Naive thymus-derived CD4-positive, alpha-beta T cell (primary cell): Measurements from ENCODE around the gene GRM5. TPM values are rescaled to one million over a fixed set of nuclear protein-coding genes. Genes with fewer than 3 reads are reported as not detected.

Experiments used
- ATAC-seq: fragments of 150-1000 bp; cut with Tn5 transposase; 2 replicates; pipeline ENCODE4 v1.10.0; 2021; ENCODE audit warnings: mild to moderate bottlenecking, moderate library complexity
- CTCF ChIA-PET: fragments of 350-600 bp; sonication (Branson Sonifier 250); formaldehyde crosslinking; loops from one replicate; lab custom pipeline; 2021; ENCODE audit warnings: antibody characterized with exemption; lab: Charles Lee
- POLR2A ChIA-PET: fragments of 350-600 bp; sonication (Branson Sonifier 250); formaldehyde crosslinking; loops from one replicate; lab custom pipeline; 2021; ENCODE audit warnings: antibody characterized with exemption, inconsistent platforms; lab: Charles Lee
- DNase-seq, 9 donors: peaks; one replicate each; pipeline versions ENCODE4 v3.0.0 to v3.0.0-alpha.2; 2020 to 2022; ENCODE audit warnings: mixed read lengths in 1 of 9
- H3K27ac ChIP-seq: one replicate; pipeline ENCODE4 v1.7.0; 2013; ENCODE audit warnings: mild to moderate bottlenecking, low read depth, low read length, moderate library complexity
- H3K27me3 ChIP-seq, 2 donors: one replicate each; pipeline ENCODE4 v1.7.0; 2013; ENCODE audit warnings: low read length in 2 of 2, mild to moderate bottlenecking in 2 of 2, moderate library complexity in 2 of 2; ENCODE audit not compliant: control insufficient read depth in 2 of 2, insufficient read depth in 2 of 2
- H3K36me3 ChIP-seq, 3 experiments: 1 replicate in 2 of 3; 2 replicates in 1 of 3; pipeline ENCODE4 v1.7.0; 2013; ENCODE audit warnings: low read length in 3 of 3, mild to moderate bottlenecking in 3 of 3, moderate library complexity in 1 of 3; ENCODE audit not compliant: insufficient read depth in 3 of 3, control insufficient read depth in 2 of 3
- H3K4me1 ChIP-seq, 2 donors: one replicate each; pipeline ENCODE4 v1.7.0; 2013; ENCODE audit warnings: low read length in 2 of 2, mild to moderate bottlenecking in 2 of 2, moderate library complexity in 1 of 2; ENCODE audit not compliant: control insufficient read depth in 2 of 2, insufficient read depth in 2 of 2
- H3K4me3 ChIP-seq: 2 replicates; pipeline ENCODE4 v1.7.0; 2013; ENCODE audit warnings: mild to moderate bottlenecking, low read length
- H3K9me3 ChIP-seq, 3 experiments: 1 replicate in 2 of 3; 2 replicates in 1 of 3; pipeline ENCODE4 v1.7.0; 2013; ENCODE audit warnings: low read length in 3 of 3; ENCODE audit not compliant: control insufficient read depth in 2 of 3
- H3K27ac Mint-ChIP-seq, 9 donors: one replicate each; pipeline ENCODE4 v1.8.0; 2020 to 2022; ENCODE audit warnings: mixed read lengths in 9 of 9, mild to moderate bottlenecking in 8 of 9, moderate library complexity in 5 of 9, inconsistent platforms in 2 of 9
- H3K27me3 Mint-ChIP-seq, 5 donors: one replicate each; pipeline ENCODE4 v1.8.0; 2021 to 2022; ENCODE audit warnings: mixed read lengths in 5 of 5, mild to moderate bottlenecking in 1 of 5
- H3K36me3 Mint-ChIP-seq, 5 donors: one replicate each; pipeline ENCODE4 v1.8.0; 2020 to 2022; ENCODE audit warnings: mixed read lengths in 5 of 5, mild to moderate bottlenecking in 3 of 5, inconsistent platforms in 1 of 5
- H3K4me1 Mint-ChIP-seq, 7 donors: one replicate each; pipeline ENCODE4 v1.8.0; 2020 to 2022; ENCODE audit warnings: mixed read lengths in 7 of 7, mild to moderate bottlenecking in 3 of 7, inconsistent platforms in 1 of 7
- H3K4me3 Mint-ChIP-seq, 10 donors: one replicate each; pipeline ENCODE4 v1.8.0; 2020 to 2022; ENCODE audit warnings: mild to moderate bottlenecking in 10 of 10, mixed read lengths in 10 of 10, moderate library complexity in 6 of 10, inconsistent platforms in 2 of 10
- H3K9me3 Mint-ChIP-seq, 11 donors: one replicate each; pipeline ENCODE4 v1.8.0; 2020 to 2022; ENCODE audit warnings: mixed read lengths in 11 of 11, mild to moderate bottlenecking in 4 of 11, inconsistent platforms in 1 of 11, moderate library complexity in 1 of 11
- intact Hi-C, 2 donors: fragments of 100-400 bp; cut with micrococcal nuclease; formaldehyde crosslinking; loops; one replicate each; pipeline ENCODE4 v1.15.1; 2023
- polyA plus RNA-seq, 2 donors: library from polyadenylated mRNA; unstranded; fragments of 300-500 nt; fragmentation: Illumina TruSeq; gene quantifications; one replicate each; pipeline ENCODE4 v1.2.3, GENCODE V29; 2021
- total RNA-seq, 6 experiments: library from RNA in 5 of 6; stranded (reverse) in 5 of 6; gene quantifications; 1 replicate in 5 of 6; 2 replicates in 1 of 6; pipeline ENCODE4 v1.2.3 and lab custom pipeline; 2021 to 2026

Gene GRM5
- total and polyA plus RNA-seq, 7 experiments from 2014 or later = not detected

DNA sequence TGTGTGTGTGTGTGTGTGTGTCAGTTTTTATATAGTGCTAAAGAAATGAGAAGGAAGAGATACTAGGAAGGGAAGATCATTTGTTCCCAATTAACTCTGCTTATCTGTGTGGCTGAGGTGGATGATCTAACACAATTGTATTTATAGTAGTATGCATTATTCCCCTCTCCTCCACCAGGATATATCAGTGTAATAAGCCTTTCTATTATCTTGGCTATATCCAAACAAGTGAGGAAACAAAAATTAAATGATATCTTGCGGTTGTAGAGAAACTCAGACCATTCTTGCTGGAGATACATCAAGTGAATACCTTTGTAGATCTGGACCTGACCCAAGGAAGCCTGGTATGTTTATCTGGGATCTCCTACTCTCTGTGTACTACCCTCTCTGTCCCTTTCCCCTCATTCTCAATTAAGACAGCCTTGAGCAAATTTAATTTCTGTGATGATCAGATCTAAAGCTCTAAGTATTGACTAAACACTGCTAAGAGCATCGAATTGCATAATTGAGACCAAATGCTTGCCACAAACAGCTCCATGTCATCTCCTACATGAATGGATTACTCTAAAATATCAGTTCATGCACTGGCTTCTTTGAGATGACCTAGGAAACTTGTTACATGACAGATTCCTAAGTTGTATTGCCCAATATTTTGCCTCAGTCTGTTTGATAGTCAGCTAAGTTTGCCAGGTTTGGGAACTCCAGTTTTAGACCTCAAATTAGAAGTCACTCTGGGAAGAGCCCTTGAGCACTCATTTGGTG, 543.0 kb downstream of the GRM5 start:
- peaks cover 0 to 3% (median 0%) of the 10 kb centered on the region in 11 donors for H3K9me3 Mint-ChIP-seq
- no peaks in the 10 kb centered on the region for H3K27me3 ChIP-seq
- no peaks in the 10 kb centered on the region for H3K4me1 ChIP-seq
- H3K36me3 ChIP-seq = no peaks in the 10 kb centered on the region
- peaks cover 0 to 19% (median 0%) of the 10 kb centered on the region in 5 donors for H3K27me3 Mint-ChIP-seq
- ATAC-seq (no peak), DNase-seq (no peak)
- H3K4me3 ChIP-seq = no peak overlapping the region
- intact Hi-C loops = no loop called here
- H3K36me3 Mint-ChIP-seq = no peaks in the 10 kb centered on the region
- CTCF ChIA-PET = interaction anchor here (0.8 kb wide), 1 partner anchor 21 kb away, joined by 3 read pairs; no protein-coding TSS in a partner anchor
- H3K27ac Mint-ChIP-seq = no peak overlapping the region
- no peaks in the 10 kb centered on the region for H3K9me3 ChIP-seq
- no peak overlapping the region for H3K4me3 Mint-ChIP-seq
- H3K4me1 Mint-ChIP-seq = no peaks in the 10 kb centered on the region
- no peak overlapping the region for H3K27ac ChIP-seq
- POLR2A ChIA-PET = no interaction called here

DNA sequence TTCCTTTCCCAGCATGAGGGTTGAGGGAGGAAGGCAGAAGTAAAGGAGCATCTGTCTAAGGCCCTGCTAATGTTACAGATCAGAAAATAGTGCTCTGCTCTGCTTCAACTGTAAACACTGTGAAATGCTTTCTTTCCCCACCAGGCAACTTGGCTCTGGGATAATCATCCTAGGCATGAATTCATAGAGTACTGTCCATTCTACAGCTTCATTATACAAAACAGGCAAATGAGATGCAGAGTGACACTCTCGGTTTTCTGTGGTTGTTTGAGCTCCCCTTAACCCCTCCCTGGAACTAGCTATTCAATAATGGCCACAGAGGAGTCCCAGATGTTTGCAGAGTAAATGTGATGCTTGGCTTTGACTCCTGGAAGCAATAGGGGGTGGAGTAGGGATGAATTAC, 544.0 kb downstream of the GRM5 start:
- no peak for ATAC-seq
- no peaks in the 10 kb centered on the region for H3K36me3 ChIP-seq
- H3K4me1 Mint-ChIP-seq = no peaks in the 10 kb centered on the region
- POLR2A ChIA-PET = interaction anchor here (0.6 kb wide), 1 partner anchor 634 kb away, joined by 4 read pairs; no protein-coding TSS in a partner anchor
- H3K4me3 ChIP-seq = no peak overlapping the region
- H3K9me3 Mint-ChIP-seq = peaks cover 0 to 3% (median 0%) of the 10 kb centered on the region in 11 donors
- peak overlapping the region in 1 of 9 donors; percentile 0 for H3K27ac Mint-ChIP-seq
- peaks cover 0 to 16% (median 0%) of the 10 kb centered on the region in 5 donors for H3K27me3 Mint-ChIP-seq
- no peak overlapping the region for H3K4me3 Mint-ChIP-seq
- no peaks in the 10 kb centered on the region for H3K4me1 ChIP-seq
- no peak for DNase-seq
- CTCF ChIA-PET = interaction anchor here (0.8 kb wide), 1 partner anchor 22 kb away, joined by 3 read pairs; no protein-coding TSS in a partner anchor
- no peaks in the 10 kb centered on the region for H3K36me3 Mint-ChIP-seq
- intact Hi-C loops = no loop called here
- no peaks in the 10 kb centered on the region for H3K27me3 ChIP-seq
- H3K27ac ChIP-seq = no peak overlapping the region
- H3K9me3 ChIP-seq = no peaks in the 10 kb centered on the region

DNA sequence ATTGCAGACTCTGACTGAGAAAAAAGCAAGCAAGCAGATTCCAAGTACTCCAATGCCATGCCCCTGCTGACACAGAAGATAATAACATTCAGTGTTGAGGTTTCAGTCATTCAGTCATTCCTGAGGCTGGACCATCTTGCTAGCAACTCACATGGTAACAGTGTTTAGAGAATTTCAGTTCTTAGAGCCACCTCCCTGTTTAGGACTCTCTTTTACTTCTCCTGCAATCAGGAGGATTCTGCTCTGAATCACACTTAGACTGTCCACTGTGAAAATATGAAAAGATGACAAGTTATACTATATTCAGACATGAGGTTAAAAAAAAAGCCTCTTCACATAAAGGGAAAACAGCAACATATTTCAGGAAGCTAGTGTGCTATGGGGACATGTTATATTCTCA, 544.4 kb downstream of the GRM5 start:
- H3K4me3 ChIP-seq = no peak overlapping the region
- no peaks in the 10 kb centered on the region for H3K36me3 ChIP-seq
- H3K4me3 Mint-ChIP-seq = no peak overlapping the region
- H3K9me3 ChIP-seq = no peaks in the 10 kb centered on the region
- no peaks in the 10 kb centered on the region for H3K27me3 ChIP-seq
- no peak for ATAC-seq
- POLR2A ChIA-PET = interaction anchor here (0.6 kb wide), 1 partner anchor 634 kb away, joined by 4 read pairs; no protein-coding TSS in a partner anchor
- no peaks in the 10 kb centered on the region for H3K36me3 Mint-ChIP-seq
- H3K27ac Mint-ChIP-seq = peak overlapping the region in 1 of 9 donors; percentile 0
- H3K27ac ChIP-seq = no peak overlapping the region
- CTCF ChIA-PET = no interaction called here
- H3K4me1 Mint-ChIP-seq = no peaks in the 10 kb centered on the region
- H3K4me1 ChIP-seq = no peaks in the 10 kb centered on the region
- no peak for DNase-seq
- peaks cover 0 to 16% (median 0%) of the 10 kb centered on the region in 5 donors for H3K27me3 Mint-ChIP-seq
- intact Hi-C loops = no loop called here
- H3K9me3 Mint-ChIP-seq = peaks cover 0 to 3% (median 0%) of the 10 kb centered on the region in 11 donors

DNA sequence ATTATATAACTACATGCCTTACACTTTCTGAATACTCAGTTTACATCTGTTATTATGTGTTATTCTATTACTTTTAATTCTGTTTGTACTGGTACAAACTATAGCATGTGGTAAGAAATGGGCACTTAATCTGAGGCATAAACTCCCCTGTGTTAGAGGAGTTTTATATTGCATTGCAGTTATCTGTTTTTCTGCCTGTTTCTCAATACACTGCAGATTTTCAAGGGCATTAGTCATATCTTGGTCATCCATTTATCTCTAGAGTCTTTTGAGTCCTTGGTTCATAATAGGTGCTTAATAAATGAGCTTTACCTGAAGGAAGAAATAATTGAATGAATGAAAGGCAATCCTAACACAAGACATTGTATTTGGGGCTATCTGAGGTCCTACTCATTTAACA, 545.4 kb downstream of the GRM5 start:
- Mint-ChIP-seq H3K36me3 (no peaks in the 10 kb centered on the region), H3K27me3 (peaks cover 0 to 23% (median 7%) of the 10 kb centered on the region in 5 donors), H3K4me1 (no peaks in the 10 kb centered on the region), H3K27ac (no peak overlapping the region), H3K4me3 (no peak overlapping the region), H3K9me3 (peaks cover 0 to 2% (median 0%) of the 10 kb centered on the region in 11 donors)
- intact Hi-C loops = no loop called here
- no peak for ATAC-seq
- Histone ChIP-seq H3K4me1 (no peaks in the 10 kb centered on the region), H3K27ac (no peak overlapping the region), H3K36me3 (no peaks in the 10 kb centered on the region), H3K4me3 (no peak overlapping the region), H3K27me3 (no peaks in the 10 kb centered on the region), H3K9me3 (no peaks in the 10 kb centered on the region)
- DNase-seq = no peak
- POLR2A ChIA-PET = no interaction called here
- CTCF ChIA-PET = interaction anchor here (0.6 kb wide), 1 partner anchor 231 kb away, joined by 4 read pairs; no protein-coding TSS in a partner anchor

DNA sequence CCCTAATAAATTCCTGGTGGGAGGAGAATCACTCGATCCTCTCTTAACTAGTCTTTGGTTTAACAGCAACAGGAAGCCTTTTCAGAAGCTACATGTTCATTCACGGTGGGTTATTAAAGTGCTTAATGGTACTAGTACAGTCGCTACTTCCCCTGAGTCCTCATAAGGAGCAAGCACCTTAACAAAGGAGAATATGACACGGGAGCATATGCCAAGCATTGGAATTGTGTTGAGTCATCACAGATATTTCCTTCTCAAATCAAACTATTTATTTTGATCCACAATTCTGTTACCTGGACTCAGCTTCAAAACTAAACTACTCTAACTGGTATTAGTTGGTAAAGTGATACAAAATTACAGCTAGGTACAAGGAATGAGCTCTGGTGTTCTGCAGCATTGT, 550.8 kb downstream of the GRM5 start:
- ATAC-seq = no peak
- H3K36me3 ChIP-seq = no peaks in the 10 kb centered on the region

DNA sequence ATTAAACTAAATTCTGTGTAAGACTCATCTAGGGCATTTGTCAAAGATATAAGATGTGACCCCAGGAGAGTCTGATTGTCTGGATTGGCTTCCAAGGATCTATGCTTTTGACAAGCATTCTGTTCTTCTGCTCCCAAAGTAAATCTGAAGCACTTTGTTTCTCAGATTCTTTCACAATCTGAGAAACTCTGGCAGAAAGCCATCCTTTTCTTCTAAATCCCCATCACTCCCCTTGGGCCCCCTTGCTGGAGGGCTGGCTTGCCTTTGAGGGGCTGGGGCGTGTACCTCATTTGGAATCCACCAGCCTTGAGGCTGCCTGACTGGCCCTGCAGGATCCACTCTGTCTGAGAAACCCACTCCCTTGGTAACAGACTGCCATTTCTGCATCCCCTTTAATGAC, 554.8 kb downstream of the GRM5 start:
- H3K4me1 Mint-ChIP-seq = peaks cover 8 to 17% (median 15%) of the 10 kb centered on the region in 7 donors
- no peak overlapping the region for H3K27ac ChIP-seq
- POLR2A ChIA-PET = no interaction called here
- H3K27ac Mint-ChIP-seq = no peak overlapping the region
- no peak for ATAC-seq
- H3K4me3 Mint-ChIP-seq = peak overlapping the region in 1 of 10 donors; percentile 16
- no peak overlapping the region for H3K4me3 ChIP-seq
- H3K36me3 ChIP-seq = no peaks in the 10 kb centered on the region
- DNase-seq = no peak
- no peaks in the 10 kb centered on the region for H3K9me3 Mint-ChIP-seq
- H3K9me3 ChIP-seq = no peaks in the 10 kb centered on the region
- H3K27me3 Mint-ChIP-seq = peaks cover 62 to 85% (median 77%) of the 10 kb centered on the region in 5 donors
- H3K4me1 ChIP-seq = peaks cover 0 to 5% of the 10 kb centered on the region in 2 donors
- CTCF ChIA-PET = no interaction called here
- H3K36me3 Mint-ChIP-seq = peaks cover 0 to 4% (median 0%) of the 10 kb centered on the region in 5 donors
- peaks cover 0 to 18% of the 10 kb centered on the region in 2 donors for H3K27me3 ChIP-seq
- intact Hi-C loops = no loop called here

More for the DNA sequence above, 550.8 kb downstream of the GRM5 start:
- no peak overlapping the region for H3K4me3 ChIP-seq
- H3K27me3 ChIP-seq = peaks cover 0 to 5% of the 10 kb centered on the region in 2 donors
- ChIA-PET POLR2A (no interaction called here), CTCF (no interaction called here)
- H3K9me3 ChIP-seq = no peaks in the 10 kb centered on the region
- Mint-ChIP-seq H3K27ac (no peak overlapping the region), H3K27me3 (peaks cover 39 to 71% (median 45%) of the 10 kb centered on the region in 5 donors), H3K4me3 (no peak overlapping the region), H3K36me3 (peaks cover 0 to 4% (median 0%) of the 10 kb centered on the region in 5 donors), H3K4me1 (no peaks in the 10 kb centered on the region), H3K9me3 (no peaks in the 10 kb centered on the region)
- no peak for DNase-seq
- intact Hi-C loops = no loop called here
- no peaks in the 10 kb centered on the region for H3K4me1 ChIP-seq
- no peak overlapping the region for H3K27ac ChIP-seq
